ENCODE results near the gene FBXO41. TPM values are rescaled to one million over a fixed set of nuclear protein-coding genes. Genes with fewer than 3 reads are reported as not detected.

Gene FBXO41
- total and polyA plus RNA-seq, 9 of the 15 experiments (the other 6 are each of a cell fraction or from before 2014, with no cell fraction given), result 0.21 to 8.2 (median 3.5) TPM

DNA sequence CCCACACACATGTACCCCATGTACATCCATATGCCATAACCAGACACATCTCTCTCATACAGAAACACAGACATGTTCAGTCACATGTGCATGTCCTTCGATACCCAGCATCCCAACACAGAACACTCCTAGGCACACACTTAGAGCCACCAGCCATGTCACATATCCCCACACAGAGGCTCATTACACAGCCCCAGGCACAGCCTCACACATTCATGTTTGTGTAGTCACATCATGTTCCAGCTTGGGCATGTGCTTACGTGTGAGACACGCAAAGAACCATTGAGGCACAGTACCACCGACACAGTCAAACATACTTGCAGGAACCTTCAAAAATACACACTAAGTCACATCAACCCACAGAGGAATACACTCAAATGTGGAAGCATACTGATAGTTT, 17.3 kb downstream of the FBXO41 start (continued):
- no peak for TF ChIP-seq POU5F1 (IDR thresholded peaks at IDR 0.05; ENCODE audit: borderline replicate concordance, low read depth, low read length, partially characterized antibody)
- no peak for TF ChIP-seq ZNF551 (CRISPR knock-in tag; IDR thresholded peaks at IDR 0.05)
- TF ChIP-seq TFAM (CRISPR knock-in tag; conservative IDR thresholded peaks at IDR 0.05), result no peak
- no peak for TF ChIP-seq HNRNPUL1 (IDR thresholded peaks at IDR 0.05; ENCODE audit: low read length)

DNA sequence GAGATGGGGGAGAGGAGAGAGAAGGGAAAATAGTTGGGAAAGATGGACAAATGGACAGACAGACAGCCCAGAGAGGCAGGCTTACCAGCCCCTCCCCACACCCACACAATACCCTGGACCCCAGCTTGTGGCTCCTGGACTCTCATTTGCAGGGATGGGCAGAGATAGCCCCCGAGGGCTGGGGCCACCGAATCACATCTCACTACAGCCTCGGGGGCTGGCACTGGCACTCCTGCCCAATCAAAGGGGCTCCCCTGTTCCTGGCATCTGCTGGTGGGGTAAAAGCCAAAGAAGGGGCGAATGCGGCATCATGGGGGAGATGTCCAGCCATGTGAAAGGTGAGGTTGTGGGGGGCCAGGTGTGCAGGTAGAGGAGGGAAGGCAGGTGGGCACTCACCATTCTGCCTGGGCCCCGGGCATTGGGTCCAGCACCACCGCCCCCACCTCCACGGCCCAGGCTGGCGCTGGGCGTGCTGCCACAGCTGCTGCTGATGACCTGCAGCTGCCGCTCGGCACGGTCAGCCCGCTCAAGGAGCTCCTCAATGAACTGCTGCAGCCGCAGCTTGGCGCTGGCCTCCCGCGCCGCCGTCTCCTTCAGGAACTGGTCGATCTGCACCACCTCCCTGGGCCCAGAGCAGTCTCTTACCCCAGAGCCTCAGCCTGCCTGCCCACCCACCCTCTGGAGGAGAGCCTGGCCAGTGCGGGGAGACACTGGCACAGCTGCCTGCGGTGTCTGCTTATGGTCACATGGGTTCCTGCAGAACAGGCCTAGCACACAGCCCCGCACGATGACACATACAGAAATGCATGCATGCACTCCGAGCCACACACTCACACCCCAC, 18.0 kb downstream of the FBXO41 start:
- in situ Hi-C loops (cut with MboI) (no loop called here), intact Hi-C loops (cut with micrococcal nuclease) (no loop called here)
- Histone ChIP-seq H3K4me1 (replicated peaks in 1 of 2; ENCODE audit: control insufficient read depth in 2 of 2, insufficient read depth in 2 of 2, low read length in 2 of 2) (peaks cover 0 to 2% of the 10 kb centered on the region in 2 experiments; a peak in 2 of 5 replicates), H3K4me3 (no peak overlapping the region), H3K9me1 (ENCODE audit: control insufficient read depth, insufficient read depth, low read length) (no peaks in the 10 kb centered on the region), H3K27me3 (ENCODE audit: control insufficient read depth in 2 of 2, insufficient read depth in 2 of 2, low read length in 2 of 2) (peaks cover 0 to 8% of the 10 kb centered on the region in 2 experiments; a peak in 1 of 5 replicates), H3K36me3 (ENCODE audit: control insufficient read depth, insufficient read depth, low read length) (peaks cover 6% of the 10 kb centered on the region; the same call in 1 of the 3 replicates), H3K9ac (ENCODE audit: insufficient read depth in 1 of 2, low read depth in 2 of 2, low read length in 2 of 2) (no peak overlapping the region), H3K27ac (ENCODE audit: extremely low read depth, low read depth, low read length) (no peak overlapping the region), H3K4me2 (ENCODE audit: insufficient read depth, low read length) (no peak overlapping the region), H2AFZ (ENCODE audit: low read depth, low read length) (no peak overlapping the region), H3K79me2 (ENCODE audit: control insufficient read depth, insufficient read depth, low read length) (no peaks in the 10 kb centered on the region), H3K9me3 (replicated peaks; ENCODE audit: control insufficient read depth, insufficient read depth, low read depth, low read length) (no peaks in the 10 kb centered on the region), H4K20me1 (replicated peaks; ENCODE audit: control insufficient read depth, insufficient read depth, low read length) (peaks cover 3% of the 10 kb centered on the region; the same call in 1 of the 2 replicates)
- FAIRE-seq, result no peak
- no peak for DNase-seq (ENCODE audit: extremely low read depth in 1 of 4, low spot score in 3 of 4)
- no peak for ATAC-seq
- CTCF ChIA-PET (ENCODE audit: low intra/inter-chr PET ratio), result no interaction called here
- POLR2A ChIA-PET, result interaction anchor here (0.7 to 1.1 kb wide), 2 partner anchors 7 to 12 kb away, joined by 3 read pairs; no protein-coding TSS in a partner anchor
- 49% methylated on average over 23 of the region's 26 CpGs for WGBS (ENCODE audit: insufficient coverage, low coverage, missing lambda C conversion rate)
- TF ChIP-seq RBFOX2 (IDR thresholded peaks at IDR 0.05; ENCODE audit: low read depth, low read length) (no peak), YBX1 (IDR thresholded peaks at IDR 0.05) (no peak), ZNF324 (CRISPR knock-in tag; IDR thresholded peaks at IDR 0.05) (no peak)
- TF ChIP-seq, protein P1, sequence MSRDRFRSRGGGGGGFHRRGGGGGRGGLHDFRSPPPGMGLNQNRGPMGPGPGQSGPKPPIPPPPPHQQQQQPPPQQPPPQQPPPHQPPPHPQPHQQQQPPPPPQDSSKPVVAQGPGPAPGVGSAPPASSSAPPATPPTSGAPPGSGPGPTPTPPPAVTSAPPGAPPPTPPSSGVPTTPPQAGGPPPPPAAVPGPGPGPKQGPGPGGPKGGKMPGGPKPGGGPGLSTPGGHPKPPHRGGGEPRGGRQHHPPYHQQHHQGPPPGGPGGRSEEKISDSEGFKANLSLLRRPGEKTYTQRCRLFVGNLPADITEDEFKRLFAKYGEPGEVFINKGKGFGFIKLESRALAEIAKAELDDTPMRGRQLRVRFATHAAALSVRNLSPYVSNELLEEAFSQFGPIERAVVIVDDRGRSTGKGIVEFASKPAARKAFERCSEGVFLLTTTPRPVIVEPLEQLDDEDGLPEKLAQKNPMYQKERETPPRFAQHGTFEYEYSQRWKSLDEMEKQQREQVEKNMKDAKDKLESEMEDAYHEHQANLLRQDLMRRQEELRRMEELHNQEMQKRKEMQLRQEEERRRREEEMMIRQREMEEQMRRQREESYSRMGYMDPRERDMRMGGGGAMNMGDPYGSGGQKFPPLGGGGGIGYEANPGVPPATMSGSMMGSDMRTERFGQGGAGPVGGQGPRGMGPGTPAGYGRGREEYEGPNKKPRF (IDR thresholded peaks at IDR 0.05; ENCODE audit: low read depth, low read length), result no peak
- TF ChIP-seq, protein P2, sequence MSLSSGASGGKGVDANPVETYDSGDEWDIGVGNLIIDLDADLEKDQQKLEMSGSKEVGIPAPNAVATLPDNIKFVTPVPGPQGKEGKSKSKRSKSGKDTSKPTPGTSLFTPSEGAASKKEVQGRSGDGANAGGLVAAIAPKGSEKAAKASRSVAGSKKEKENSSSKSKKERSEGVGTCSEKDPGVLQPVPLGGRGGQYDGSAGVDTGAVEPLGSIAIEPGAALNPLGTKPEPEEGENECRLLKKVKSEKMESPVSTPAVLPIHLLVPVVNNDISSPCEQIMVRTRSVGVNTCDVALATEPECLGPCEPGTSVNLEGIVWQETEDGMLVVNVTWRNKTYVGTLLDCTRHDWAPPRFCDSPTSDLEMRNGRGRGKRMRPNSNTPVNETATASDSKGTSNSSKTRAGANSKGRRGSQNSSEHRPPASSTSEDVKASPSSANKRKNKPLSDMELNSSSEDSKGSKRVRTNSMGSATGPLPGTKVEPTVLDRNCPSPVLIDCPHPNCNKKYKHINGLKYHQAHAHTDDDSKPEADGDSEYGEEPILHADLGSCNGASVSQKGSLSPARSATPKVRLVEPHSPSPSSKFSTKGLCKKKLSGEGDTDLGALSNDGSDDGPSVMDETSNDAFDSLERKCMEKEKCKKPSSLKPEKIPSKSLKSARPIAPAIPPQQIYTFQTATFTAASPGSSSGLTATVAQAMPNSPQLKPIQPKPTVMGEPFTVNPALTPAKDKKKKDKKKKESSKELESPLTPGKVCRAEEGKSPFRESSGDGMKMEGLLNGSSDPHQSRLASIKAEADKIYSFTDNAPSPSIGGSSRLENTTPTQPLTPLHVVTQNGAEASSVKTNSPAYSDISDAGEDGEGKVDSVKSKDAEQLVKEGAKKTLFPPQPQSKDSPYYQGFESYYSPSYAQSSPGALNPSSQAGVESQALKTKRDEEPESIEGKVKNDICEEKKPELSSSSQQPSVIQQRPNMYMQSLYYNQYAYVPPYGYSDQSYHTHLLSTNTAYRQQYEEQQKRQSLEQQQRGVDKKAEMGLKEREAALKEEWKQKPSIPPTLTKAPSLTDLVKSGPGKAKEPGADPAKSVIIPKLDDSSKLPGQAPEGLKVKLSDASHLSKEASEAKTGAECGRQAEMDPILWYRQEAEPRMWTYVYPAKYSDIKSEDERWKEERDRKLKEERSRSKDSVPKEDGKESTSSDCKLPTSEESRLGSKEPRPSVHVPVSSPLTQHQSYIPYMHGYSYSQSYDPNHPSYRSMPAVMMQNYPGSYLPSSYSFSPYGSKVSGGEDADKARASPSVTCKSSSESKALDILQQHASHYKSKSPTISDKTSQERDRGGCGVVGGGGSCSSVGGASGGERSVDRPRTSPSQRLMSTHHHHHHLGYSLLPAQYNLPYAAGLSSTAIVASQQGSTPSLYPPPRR (CRISPR knock-in tag; IDR thresholded peaks at IDR 0.05; ENCODE audit: borderline replicate concordance), result no peak
- TF ChIP-seq, protein P3, sequence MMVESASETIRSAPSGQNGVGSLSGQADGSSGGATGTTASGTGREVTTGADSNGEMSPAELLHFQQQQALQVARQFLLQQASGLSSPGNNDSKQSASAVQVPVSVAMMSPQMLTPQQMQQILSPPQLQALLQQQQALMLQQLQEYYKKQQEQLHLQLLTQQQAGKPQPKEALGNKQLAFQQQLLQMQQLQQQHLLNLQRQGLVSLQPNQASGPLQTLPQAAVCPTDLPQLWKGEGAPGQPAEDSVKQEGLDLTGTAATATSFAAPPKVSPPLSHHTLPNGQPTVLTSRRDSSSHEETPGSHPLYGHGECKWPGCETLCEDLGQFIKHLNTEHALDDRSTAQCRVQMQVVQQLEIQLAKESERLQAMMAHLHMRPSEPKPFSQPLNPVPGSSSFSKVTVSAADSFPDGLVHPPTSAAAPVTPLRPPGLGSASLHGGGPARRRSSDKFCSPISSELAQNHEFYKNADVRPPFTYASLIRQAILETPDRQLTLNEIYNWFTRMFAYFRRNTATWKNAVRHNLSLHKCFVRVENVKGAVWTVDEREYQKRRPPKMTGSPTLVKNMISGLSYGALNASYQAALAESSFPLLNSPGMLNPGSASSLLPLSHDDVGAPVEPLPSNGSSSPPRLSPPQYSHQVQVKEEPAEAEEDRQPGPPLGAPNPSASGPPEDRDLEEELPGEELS (CRISPR knock-in tag; IDR thresholded peaks at IDR 0.05; ENCODE audit: borderline replicate concordance), result no peak
- no TSS peak for BruUV-seq (replicated peaks)
